Activated CD8-positive, alpha-beta memory T cell treated with anti-CD3 and anti-CD28 coated beads for 1 hour (primary cell): ENCODE results near the gene ST7.
"Not testable (repeated sequence)": the region's sequence is repeated elsewhere in the genome, so short reads cannot be mapped to it uniquely, and the experiment has no call there.

ENCODE experiments used
- DNase-seq, 2 donors: peaks; one replicate each; pipeline ENCODE4 v3.0.0-alpha.2; 2020; ENCODE audit warnings: low read depth in 1 of 2; ENCODE audit errors: extremely low read depth in 1 of 2

Gene ST7

DNA sequence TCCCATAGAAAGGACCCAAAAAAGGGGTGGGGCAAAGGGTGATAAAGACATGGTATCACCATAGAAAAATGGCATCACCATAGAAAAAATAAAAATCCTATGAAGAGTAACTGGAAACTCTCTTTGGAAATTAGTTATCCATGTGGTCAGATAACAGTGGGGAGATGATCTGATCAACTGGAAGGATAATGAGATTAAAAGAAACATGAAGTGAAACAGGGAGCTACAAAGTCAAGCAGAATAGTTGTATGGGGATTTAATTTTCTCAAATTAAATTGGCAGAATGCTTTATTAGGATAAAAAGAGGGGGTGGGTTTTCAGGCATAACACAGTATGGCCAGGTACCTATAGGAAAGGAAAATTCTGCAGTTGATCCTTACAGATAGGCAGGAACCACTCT lies 258.3 kb downstream of the ST7 start:
- DNase-seq, result no peak

DNA sequence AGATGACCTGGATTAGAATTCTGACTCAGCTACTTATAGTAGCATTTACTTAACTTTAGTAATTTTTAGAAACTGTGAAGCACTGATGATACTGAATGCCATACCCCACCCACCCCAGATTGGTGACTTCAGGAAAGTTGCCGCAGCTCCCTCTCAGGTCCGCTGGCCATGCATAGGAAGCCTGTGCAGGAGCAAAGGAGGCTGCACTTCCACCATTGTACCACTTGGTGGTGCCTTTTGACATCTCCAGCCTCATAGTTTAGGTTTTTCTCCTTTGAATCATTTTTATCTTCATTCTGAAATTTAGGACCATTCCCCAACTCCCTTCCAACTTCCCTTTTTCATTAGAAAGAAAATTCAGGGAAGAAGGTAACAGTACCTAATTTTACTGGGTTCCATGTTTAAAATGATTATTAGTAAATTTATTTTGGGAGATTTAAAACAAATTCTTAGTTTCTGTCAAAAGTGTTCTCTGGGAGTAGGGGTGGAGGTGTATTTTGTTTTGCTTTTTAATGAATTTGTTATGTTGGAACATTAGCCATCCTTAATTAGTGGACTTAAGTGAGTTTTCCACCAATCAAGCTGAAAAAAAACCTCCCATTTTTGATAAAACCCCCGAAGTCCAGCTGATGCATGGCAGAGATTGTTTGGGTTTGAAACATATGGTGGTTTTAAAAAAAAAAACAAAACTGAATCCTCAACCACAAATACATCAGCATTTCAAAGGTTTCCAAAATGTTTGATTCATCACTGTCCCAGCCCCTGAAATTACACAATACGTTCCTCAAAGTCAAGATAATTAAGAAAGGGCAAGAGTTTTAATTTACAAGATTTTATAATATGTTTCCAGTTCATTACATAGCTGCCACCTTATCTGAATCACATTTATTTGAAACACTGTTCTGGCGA lies 259.9 kb downstream of the ST7 start:
- DNase-seq, result no peak

DNA sequence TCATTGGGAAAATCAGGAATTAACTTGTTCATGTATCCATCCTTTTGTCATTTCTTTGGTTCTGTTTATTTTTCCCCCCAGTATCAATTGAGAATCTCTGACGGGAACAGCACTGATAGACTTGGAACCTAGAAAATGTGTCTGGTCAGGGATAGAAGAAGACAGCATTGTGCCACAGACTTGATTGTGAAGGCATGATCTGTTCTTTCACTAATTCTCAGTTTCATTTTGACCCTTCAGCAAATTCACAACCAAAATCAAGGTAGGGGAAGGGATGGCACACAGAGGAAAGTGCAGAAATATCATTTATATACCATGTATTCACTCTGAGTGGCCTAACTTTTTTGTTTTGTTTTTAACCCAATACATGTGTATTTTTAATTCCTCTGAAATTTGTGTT lies 262.7 kb downstream of the ST7 start:
- no peak for DNase-seq

DNA sequence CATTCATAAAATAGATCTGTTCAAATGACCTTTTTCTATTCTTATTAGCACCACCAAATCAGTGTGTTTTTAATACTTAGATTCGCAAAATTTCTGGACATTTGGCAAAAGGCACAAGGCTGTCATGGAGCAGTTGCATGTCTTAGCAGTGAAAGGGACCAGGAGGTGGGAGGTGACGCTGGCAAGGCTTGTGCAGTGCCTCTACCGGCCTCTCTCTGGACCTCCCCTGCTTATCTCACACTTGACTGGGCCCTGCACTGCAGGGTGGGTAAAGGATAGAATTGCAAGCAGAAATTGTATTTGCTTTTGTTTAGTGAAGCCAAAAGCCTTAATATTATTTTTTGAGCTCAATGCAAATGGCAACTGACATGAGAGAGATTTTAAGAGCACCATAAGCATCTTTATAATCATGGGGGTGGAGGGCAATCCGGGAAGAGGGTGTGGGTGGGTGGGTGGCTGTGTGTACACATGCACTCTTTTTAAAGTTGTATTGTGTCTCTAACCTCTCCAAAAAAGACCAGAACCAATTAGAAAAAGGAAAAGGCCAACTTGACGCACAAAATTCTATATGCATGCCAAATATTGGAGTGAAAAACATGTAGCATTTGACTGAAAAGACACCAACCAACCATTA lies 263.3 kb downstream of the ST7 start:
- DNase-seq, result no peak

DNA sequence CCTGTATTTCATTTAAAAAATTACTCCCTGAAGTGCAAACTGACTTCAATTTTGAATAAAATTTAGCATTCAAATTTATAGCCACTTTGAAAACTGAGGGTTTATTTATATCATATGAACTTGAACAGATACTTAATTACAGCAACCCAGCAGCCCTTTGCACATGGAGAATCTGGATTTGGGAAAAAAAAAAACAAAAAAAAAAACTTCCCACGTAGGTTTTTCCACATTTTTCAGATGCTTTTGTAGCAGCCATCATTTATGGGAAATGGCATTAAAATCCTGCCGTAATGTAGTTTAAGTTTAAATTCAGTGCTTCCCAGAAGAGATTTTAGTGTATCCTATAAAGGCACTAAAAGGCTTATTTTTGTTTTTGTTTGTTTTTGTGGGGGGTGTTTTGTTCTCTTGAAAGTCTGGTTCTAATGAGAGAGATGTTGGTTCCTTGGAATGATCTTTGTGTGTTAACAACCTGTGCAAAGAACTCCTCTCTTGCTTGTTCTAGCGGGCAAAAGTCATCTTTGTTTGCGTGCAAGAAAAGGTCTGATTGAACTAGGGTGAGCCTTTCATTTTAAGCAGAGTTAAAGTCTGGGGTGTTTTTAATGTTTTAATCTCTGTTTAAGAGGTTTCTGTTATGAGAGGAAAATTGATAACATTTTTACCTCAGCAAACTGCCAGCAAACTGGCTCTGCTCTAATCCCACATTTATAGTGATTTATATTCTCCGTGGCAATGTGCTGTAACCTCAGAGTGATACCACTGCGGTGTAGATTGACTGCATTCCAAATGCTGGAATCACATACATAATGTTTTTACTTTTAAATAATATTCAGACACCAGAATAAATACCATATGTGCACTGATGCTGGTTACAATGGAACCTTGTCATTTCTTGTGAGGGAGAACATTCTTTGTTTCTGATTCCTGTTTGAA lies 264.1 kb downstream of the ST7 start:
- DNase-seq, result no peak

GRCh38 chr7:117218700-117219099 lies 265.4 kb downstream of the ST7 start:
- no peak for DNase-seq

- DNase-seq, result no peak
Observed at GRCh38 chr7:117219485-117219884, 266.2 kb downstream of the ST7 start.

GRCh38 chr7:117220836-117221235 lies 267.5 kb downstream of the ST7 start:
- no peak for DNase-seq

- DNase-seq, result no peak
Observed at GRCh38 chr7:117225536-117225935, 272.2 kb downstream of the ST7 start.

DNA sequence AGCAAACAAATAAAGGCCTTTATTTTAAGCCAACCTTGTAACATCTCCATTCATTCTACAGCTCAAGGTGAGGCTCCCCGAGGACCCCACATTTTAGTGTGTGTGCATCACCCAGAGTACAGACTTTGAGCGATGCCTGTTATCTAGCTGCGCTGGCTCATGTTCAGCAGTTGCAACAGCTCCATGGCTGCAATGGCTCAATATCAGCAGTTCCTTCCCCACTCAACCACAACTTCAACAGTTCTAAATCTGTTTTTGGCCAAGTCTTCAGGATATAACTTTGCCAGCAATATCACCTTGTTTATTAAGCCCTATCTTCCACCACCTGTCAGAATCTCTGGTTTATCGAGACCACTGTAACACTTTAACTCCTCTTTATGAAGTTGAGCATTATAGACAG lies 273.8 kb downstream of the ST7 start:
- DNase-seq, result no peak

DNA sequence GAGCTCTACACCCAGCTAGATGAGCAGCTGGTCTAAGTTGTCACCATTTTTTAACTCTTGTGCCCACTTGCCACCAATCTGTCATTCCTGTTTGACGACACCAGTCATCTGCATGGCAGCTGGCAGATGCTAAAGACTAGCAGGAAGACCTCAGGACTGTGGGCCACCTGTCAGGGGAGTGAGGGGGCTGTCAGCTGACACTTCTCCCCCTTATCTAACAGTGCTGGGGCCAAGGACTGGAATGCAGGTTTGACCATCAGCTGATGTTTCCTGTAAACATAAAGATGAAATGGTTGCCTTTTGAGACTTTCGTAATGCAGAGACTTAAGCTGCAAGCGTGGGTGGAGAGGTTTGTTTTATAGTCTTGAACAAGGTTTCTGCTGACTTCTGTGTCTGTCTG lies 276.0 kb downstream of the ST7 start:
- no peak for DNase-seq

- DNase-seq, result no peak
Observed at GRCh38 chr7:117230276-117231046, 277.2 kb downstream of the ST7 start.

- DNase-seq, result no peak
Observed at GRCh38 chr7:117231047-117231359, 277.7 kb downstream of the ST7 start.

DNA sequence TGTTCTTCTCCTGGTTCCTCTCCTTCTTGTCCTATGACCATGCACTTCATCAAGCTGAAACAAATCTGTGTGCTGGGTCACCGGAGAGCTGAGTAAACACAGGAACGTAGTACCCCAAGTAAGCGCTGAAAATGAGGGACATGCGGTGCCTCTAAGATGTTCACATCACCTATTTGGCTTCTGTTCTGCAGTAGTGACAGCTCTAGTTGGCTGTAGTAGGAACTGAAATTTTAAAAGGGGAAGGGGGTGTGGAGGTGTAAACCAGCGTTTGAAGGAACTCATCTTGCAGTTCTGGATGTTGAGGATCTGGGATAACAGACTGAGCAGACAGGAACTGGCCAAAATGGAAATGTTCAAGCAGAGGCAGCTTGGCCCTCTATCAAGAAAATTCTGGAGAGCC lies 284.3 kb downstream of the ST7 start:
- no peak for DNase-seq

DNA sequence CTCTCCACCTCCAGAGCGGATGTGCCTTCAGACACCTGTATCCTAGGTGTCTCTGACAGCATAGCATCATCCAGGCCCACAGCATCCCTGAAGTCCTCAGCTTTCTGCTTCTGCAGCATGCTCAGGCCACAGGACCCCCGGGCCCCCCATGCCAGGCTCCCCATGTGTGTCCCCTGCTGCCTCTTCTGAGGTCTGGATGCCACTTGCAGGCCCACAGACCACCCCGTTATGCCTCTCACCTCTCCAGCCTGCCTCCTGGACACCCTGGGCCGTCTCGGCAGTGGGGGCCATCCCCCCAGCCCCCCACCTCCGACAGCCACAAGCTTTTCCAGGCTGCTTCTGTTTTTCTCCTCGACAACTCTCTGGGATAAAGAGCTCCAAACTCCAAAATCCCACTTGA lies 285.2 kb downstream of the ST7 start:
- no peak for DNase-seq

DNA sequence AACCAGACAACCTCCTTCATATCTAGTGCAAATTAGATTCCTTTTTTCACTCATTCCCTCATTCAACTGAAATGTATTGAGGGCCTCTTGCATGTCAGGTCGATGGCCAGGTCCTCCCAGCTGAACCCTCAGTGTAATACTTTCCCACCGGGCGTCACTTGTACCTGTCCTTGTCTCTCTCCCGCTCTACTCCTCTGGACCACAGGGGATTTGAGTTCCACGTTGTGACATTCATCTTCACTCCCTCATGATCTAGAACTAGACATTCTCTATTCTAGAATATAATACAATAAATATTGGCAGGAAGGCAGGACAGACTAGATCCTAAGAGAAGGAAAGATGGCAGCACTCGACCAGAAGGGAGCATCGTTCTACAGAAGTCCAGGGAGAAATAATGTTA lies 285.6 kb downstream of the ST7 start:
- DNase-seq, result no peak

- no peak for DNase-seq
Observed at GRCh38 chr7:117241088-117241487, 287.8 kb downstream of the ST7 start.

DNA sequence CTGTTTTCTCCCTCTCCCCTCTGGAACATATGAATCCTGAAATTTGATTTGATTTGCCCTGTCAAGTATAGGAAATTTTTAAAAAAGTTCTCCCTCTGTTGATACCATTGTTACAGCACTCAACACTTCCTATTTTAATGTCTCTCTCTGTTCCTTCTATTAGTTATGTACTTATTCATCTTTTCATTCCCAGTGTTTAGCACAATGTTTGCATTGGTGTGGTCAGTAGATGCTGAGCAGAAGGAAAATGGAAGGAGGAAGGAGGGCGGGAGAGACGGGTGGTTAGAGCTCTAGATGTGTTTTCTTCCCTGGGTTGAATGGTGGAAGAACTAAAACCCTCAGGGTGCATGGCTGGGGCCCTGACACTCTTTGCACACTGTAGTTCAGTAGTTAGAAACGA lies 290.1 kb downstream of the ST7 start:
- no peak for DNase-seq

- DNase-seq, result not testable (repeated sequence)
Observed at GRCh38 chr7:117245703-117246102, 292.4 kb downstream of the ST7 start.

- DNase-seq, result no peak
Observed at GRCh38 chr7:117247809-117248208, 294.5 kb downstream of the ST7 start.

DNA sequence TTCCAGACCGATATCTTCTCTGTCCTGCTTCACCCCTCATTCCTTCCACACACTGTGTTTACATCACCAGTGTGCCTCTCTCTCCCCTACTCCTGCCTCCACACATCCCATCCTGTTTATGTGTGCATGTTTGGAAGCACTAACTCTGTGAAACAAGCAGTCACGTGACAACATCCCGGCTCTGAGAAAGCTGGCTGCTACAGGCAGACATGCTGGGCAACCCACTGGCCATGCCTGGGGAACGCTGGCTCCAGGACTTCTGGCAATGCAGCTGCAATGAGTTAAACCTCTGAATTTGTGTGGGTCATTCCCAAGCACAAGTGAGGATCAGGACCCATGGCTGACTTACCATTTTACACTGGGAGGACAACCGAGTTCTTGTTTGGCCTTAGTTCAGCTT lies 295.5 kb downstream of the ST7 start:
- DNase-seq, result no peak
